ENCODE results near the gene LRRC32. TPM values are rescaled to one million over a fixed set of nuclear protein-coding genes. Genes with fewer than 3 reads are reported as not detected.

LRRC32 gene
- total and polyA plus RNA-seq, 9 of the 15 experiments (the other 6 are each of a cell fraction or from before 2014, with no cell fraction given), result 0.10 to 0.50 (median 0.19) TPM; not detected in 5

DNA sequence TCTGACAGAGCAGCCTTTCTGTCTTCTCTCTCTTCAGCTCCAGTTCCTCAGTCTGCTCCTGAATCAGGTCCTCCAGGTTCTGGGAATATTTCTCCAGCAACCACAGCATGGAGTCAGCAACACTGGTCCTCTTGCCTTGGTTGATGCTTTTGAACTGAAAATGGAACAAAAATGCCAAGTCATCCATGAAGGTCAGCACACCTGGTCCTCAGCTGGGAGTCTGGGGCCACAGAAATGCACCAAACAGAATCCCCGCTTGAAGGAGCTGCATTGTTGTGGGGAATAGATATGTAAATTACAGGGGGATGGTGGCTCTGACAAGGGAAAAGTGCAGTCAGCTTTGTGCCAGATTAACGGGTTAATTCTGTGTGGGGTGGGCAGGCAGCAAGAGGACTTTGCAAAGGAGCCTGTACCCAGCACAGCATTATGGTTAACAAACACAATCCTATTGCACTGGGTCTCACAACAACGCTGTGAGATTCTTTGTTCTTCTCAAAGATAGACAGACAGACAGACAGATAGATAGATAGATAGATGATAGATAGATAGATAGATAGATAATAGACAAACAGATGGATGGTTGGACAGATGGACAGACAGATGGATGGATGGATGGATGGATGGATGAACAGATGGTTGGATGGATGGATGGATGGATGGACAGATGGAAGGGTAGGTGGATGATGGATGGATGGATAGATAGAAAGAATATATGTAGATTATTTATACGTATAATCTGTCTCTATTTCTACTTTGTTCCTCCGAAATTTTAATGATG lies 33.8 kb upstream of the LRRC32 start (continued):
- TF ChIP-seq KLF13 (tag; IDR thresholded peaks at IDR 0.05; ENCODE audit: borderline replicate concordance, low read depth) (no peak), NFIC (IDR thresholded peaks at IDR 0.05) (0 out of 2 replicates have a peak, but pooled peaks have one; percentile 15), NFE2 (IDR thresholded peaks at IDR 0.05; ENCODE audit: low read depth) (peak; percentile 86), MAFF (IDR thresholded peaks at IDR 0.05; ENCODE audit: low read length) (peak; percentile 83), DACH1 (IDR thresholded peaks at IDR 0.05; ENCODE audit: partially characterized antibody) (peak; percentile 86)
- TF ChIP-seq, protein P1, sequence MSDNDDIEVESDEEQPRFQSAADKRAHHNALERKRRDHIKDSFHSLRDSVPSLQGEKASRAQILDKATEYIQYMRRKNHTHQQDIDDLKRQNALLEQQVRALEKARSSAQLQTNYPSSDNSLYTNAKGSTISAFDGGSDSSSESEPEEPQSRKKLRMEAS (CRISPR knock-in tag; IDR thresholded peaks at IDR 0.05), result no peak

DNA sequence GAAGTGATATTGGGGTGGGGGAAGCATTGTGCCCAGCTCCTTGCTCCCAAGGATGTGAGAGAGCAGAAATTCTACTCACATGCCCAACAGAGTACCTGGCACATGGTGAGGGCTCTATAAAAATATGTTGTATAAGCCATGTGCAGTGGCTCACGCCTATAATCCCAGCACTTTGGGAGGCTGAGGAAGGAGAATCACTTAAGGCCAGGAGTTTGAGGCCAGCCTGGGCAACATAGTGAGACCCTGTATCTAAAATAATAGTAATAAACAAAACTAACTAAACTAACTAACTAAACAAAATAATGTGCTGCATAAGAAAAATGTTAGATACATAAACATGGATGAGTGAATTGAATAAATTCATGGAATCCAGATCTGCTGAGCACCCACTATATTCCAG lies 33.2 kb upstream of the LRRC32 start:
- H3K9me1 ChIP-seq (ENCODE audit: control insufficient read depth, insufficient read depth, low read length), result peaks cover 3% of the 10 kb centered on the region
- no peaks in the 10 kb centered on the region for H3K27me3 ChIP-seq (ENCODE audit: control insufficient read depth in 2 of 2, insufficient read depth in 2 of 2, low read length in 2 of 2)
- in situ Hi-C loops (cut with MboI), result no loop called here
- H3K4me1 ChIP-seq (replicated peaks in 1 of 2; ENCODE audit: control insufficient read depth in 2 of 2, insufficient read depth in 2 of 2, low read length in 2 of 2), result peaks cover 62 to 63% of the 10 kb centered on the region in 2 experiments
- ChIA-PET POLR2A (no interaction called here), CTCF (ENCODE audit: low intra/inter-chr PET ratio) (no interaction called here)
- no peak overlapping the region for H3K4me3 ChIP-seq
- peak overlapping the region in 1 of 2 experiments; percentile 50; a peak in 1 of 4 replicates for H3K9ac ChIP-seq (ENCODE audit: insufficient read depth in 1 of 2, low read depth in 2 of 2, low read length in 2 of 2)
- H3K4me2 ChIP-seq (ENCODE audit: insufficient read depth, low read length), result peak overlapping the region; percentile 66; the same call in 1 of the 2 replicates
- peak overlapping the region; percentile 90; the same call in 2 of the 3 replicates for H3K27ac ChIP-seq (ENCODE audit: extremely low read depth, low read depth, low read length)
- 0 out of 2 replicates have a peak, but pooled peaks cover 3% of the 10 kb centered on the region for H3K9me3 ChIP-seq (replicated peaks; ENCODE audit: control insufficient read depth, insufficient read depth, low read depth, low read length)
- H4K20me1 ChIP-seq (replicated peaks; ENCODE audit: control insufficient read depth, insufficient read depth, low read length), result no peaks in the 10 kb centered on the region
- H2AFZ ChIP-seq (ENCODE audit: low read depth, low read length), result peak overlapping the region; percentile 32; the same call in 1 of the 2 replicates
- no peaks in the 10 kb centered on the region for H3K36me3 ChIP-seq (ENCODE audit: control insufficient read depth, insufficient read depth, low read length)
- TF ChIP-seq, protein P2, sequence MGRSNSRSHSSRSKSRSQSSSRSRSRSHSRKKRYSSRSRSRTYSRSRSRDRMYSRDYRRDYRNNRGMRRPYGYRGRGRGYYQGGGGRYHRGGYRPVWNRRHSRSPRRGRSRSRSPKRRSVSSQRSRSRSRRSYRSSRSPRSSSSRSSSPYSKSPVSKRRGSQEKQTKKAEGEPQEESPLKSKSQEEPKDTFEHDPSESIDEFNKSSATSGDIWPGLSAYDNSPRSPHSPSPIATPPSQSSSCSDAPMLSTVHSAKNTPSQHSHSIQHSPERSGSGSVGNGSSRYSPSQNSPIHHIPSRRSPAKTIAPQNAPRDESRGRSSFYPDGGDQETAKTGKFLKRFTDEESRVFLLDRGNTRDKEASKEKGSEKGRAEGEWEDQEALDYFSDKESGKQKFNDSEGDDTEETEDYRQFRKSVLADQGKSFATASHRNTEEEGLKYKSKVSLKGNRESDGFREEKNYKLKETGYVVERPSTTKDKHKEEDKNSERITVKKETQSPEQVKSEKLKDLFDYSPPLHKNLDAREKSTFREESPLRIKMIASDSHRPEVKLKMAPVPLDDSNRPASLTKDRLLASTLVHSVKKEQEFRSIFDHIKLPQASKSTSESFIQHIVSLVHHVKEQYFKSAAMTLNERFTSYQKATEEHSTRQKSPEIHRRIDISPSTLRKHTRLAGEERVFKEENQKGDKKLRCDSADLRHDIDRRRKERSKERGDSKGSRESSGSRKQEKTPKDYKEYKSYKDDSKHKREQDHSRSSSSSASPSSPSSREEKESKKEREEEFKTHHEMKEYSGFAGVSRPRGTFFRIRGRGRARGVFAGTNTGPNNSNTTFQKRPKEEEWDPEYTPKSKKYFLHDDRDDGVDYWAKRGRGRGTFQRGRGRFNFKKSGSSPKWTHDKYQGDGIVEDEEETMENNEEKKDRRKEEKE (IDR thresholded peaks at IDR 0.05; ENCODE audit: borderline replicate concordance in 1 of 2, control insufficient read depth in 1 of 2, low read depth in 2 of 2, low read length in 1 of 2), result no peak
- TF ChIP-seq ZNF121 (CRISPR knock-in tag; conservative IDR thresholded peaks at IDR 0.05), result peak; percentile 72; the same call in 1 of the 2 replicates
- intact Hi-C loops (cut with micrococcal nuclease), result no loop called here
- FAIRE-seq (no peak), DNase-seq (ENCODE audit: extremely low read depth in 1 of 4, low spot score in 3 of 4) (no peak), ATAC-seq (no peak)
- no TSS peak for BruUV-seq (replicated peaks)
- 82% methylated on average over 1 of the region's 1 CpG for WGBS (ENCODE audit: insufficient coverage, low coverage, missing lambda C conversion rate)
- H3K79me2 ChIP-seq (ENCODE audit: control insufficient read depth, insufficient read depth, low read length), result no peaks in the 10 kb centered on the region
